HG03575 (cell line): Measurements from ENCODE around the gene PPP1R9A.

Experiments used
- ATAC-seq: cut with Tn5 transposase; IDR thresholded peaks from one replicate; pipeline ENCODE4 v1.9.1; 2021; ENCODE audit not compliant: unreplicated experiment, insufficient number of reproducible peaks, low FRiP score; ENCODE audit errors: extremely low read depth

Gene PPP1R9A

DNA sequence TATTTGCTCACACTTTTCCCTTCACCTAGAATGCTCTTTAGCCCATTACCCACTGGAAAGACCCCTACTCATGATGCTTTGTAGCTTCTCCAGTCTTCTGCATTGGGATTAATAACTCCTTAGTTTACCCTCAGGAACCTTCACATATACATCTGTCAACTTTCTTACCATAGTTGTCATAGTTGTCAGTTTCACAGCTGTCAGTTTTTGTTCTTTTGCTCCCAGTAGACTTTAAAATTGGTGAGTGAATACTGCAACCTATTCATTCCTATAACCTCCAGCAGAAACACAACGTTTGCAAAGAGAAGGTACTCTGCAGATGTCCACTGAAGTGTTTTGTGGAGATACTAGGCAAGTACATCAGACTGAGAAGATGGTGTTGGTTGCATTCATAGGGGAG, 414.3 kb downstream of the PPP1R9A start:
- ATAC-seq = no peak

GRCh38 chr7:95322396-95322795, 415.0 kb downstream of the PPP1R9A start:
- no peak for ATAC-seq

GRCh38 chr7:95322854-95323253, 415.5 kb downstream of the PPP1R9A start:
- no peak for ATAC-seq

- no peak for ATAC-seq
Observed at GRCh38 chr7:95323410-95324129, 416.2 kb downstream of the PPP1R9A start.

- no peak for ATAC-seq
Observed at GRCh38 chr7:95324431-95324830, 417.0 kb downstream of the PPP1R9A start, which contains the start of gene PON1. Gene PON1, minus strand, starts transcription at chr7:95324532. Its CDS starts 57 bp downstream, at chr7:95324475.

- ATAC-seq = no peak
Observed at GRCh38 chr7:95327356-95327755, 420.0 kb downstream of the PPP1R9A start.

DNA sequence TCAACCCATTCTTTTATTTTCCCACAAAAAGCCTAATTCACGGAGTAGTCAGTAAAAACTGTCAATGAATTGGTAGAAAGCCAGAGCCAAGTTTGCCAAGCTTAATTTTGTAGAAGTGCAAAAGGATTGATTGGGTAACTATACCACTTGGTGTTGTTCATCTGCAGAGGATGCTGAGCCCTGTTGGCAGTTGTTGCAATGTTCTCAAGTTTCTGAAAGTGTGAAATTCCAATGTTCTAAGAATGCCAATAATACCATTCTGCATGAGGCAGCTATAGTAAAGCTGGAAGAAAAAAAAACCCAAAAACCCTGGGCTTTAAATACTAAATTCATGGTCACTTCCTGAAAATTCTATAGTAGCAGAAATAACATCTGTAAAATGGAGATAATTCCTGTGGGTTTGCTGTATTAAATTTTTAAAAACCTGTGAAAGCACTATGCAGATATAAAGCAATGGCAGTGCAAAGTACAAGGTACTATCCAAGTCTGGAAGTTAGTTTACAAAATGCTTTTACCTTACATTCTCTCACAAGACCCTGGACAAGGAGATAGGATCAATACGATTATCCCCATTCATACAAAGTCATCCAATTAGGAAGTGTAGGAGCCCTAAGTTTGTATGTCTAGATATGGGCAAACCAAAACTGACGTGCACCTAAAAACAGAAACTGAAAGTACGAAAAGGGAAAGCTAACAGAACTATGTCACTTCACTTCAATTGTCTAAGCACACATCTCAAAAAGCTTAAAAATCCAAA, 423.0 kb downstream of the PPP1R9A start:
- ATAC-seq = peak; percentile 92

- peak; percentile 10 for ATAC-seq
Observed at GRCh38 chr7:95330961-95331337, 423.6 kb downstream of the PPP1R9A start.

DNA sequence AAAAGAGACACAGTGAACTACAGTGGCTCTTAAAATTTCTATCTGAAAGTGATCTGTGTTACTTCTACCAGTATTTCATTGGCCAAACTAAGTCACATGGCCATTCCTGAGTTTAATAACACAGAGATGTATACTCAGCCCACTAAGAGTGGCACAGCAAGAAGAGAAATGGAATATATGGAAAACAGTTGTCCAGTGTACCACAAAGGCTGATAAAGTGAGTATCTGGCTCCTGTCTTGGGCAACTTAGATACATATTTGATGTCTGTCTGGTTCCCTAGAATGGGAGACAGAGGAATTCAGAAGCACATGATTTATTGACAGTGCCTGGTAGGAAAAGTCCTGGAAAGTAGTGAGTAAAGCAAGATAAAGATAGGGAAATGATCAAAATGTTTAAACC, 427.1 kb downstream of the PPP1R9A start:
- ATAC-seq = no peak

- no peak for ATAC-seq
Observed at GRCh38 chr7:95335093-95335492, 427.7 kb downstream of the PPP1R9A start.

DNA sequence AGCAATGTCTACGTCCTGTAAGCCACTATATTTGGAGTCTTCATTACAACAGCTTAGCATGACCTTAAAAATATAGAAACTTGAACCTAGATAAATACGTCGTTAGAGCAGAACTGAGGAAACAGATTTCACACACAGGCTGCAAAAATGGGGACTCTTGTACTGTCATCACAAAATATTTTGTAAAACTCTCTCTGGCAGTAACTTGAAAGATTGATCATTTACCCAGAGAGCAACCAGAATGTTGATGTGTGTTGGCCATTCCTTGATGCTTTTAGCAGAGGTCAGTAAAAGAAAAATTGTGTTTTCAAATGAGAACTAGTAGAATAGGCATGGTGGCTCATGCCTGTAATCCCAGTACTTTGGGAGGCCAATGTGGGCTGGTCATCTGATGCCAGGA, 431.4 kb downstream of the PPP1R9A start:
- ATAC-seq = no peak

- ATAC-seq = no peak
Observed at GRCh38 chr7:95340491-95340890, 433.1 kb downstream of the PPP1R9A start.

DNA sequence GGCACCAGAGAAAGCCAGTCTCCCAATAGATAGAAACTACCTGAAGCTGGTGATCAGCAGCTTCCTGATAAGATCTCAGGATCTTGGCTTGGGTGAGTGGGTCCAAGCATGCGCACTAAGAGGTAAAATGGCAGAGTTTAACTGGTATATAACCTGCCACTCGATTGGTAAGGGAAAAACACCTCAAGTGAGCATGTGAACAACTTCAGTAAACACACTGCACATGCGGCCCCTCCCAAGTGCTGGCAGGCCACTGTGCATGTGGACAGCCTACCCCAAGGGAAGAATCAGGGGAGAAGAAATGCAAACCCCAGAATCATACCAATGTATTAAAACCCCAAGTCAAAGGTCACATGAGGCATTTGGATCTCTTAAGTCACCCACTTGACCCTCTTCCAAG, 434.6 kb downstream of the PPP1R9A start:
- no peak for ATAC-seq

- no peak for ATAC-seq
Observed at GRCh38 chr7:95342642-95343307, 435.4 kb downstream of the PPP1R9A start.
